Fibroblast of lung (primary cell): ENCODE measurements around the gene COL4A2.

Experiments
- EZH2 ChIP-seq: IDR thresholded peaks from 2 replicates; pipeline ENCODE4 v1.5.1; 2012; ENCODE audit warnings: low read length, control low read depth, mild to moderate bottlenecking; ENCODE audit errors: missing control alignments
- TF ChIP-seq, protein P1 (sequence below), 2 donors: IDR thresholded peaks in 1 of 2; conservative IDR thresholded peaks in 1 of 2; 1 replicate in 1 of 2; 2 replicates in 1 of 2; pipeline ENCODE4 v1.5.1; 2011 to 2012; ENCODE audit warnings: low read length in 2 of 2, control low read depth in 1 of 2, inconsistent platforms in 1 of 2, low read depth in 1 of 2, mild to moderate bottlenecking in 1 of 2

DNA sequence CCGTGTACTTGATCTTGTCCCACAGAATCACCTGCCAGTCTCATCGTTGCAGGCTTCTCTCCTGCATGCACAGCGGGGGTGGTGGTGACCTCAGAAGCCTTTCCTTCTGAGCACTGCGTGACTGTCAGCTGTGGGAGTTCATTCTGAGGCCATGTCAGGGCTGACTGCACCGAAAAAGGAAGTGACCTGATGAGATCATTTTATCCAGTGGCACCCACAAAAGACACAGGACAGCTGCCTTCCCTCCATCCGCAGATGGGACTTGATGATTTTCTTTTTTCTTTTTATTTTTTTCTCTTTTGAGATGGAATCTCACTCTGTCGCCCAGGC, 164.7 kb downstream of the COL4A2 start:
- TF ChIP-seq, protein P1, sequence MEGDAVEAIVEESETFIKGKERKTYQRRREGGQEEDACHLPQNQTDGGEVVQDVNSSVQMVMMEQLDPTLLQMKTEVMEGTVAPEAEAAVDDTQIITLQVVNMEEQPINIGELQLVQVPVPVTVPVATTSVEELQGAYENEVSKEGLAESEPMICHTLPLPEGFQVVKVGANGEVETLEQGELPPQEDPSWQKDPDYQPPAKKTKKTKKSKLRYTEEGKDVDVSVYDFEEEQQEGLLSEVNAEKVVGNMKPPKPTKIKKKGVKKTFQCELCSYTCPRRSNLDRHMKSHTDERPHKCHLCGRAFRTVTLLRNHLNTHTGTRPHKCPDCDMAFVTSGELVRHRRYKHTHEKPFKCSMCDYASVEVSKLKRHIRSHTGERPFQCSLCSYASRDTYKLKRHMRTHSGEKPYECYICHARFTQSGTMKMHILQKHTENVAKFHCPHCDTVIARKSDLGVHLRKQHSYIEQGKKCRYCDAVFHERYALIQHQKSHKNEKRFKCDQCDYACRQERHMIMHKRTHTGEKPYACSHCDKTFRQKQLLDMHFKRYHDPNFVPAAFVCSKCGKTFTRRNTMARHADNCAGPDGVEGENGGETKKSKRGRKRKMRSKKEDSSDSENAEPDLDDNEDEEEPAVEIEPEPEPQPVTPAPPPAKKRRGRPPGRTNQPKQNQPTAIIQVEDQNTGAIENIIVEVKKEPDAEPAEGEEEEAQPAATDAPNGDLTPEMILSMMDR (conservative IDR thresholded peaks at IDR 0.05 in 1 of 2, IDR thresholded peaks at IDR 0.05 in 1 of 2; ENCODE audit: low read depth in 1 of 2, low read length in 2 of 2) = no peak
- no peak for TF ChIP-seq EZH2
